Measurements from ENCODE around the gene SLC38A7. TPM values are rescaled to one million over a fixed set of nuclear protein-coding genes. Genes with fewer than 3 reads are reported as not detected.
"Not testable (repeated sequence)": the region's sequence is repeated elsewhere in the genome, so short reads cannot be mapped to it uniquely, and the experiment has no call there.

SLC38A7 gene
- total RNA-seq, 1 donor from 2014 or later = 15.6 TPM

DNA sequence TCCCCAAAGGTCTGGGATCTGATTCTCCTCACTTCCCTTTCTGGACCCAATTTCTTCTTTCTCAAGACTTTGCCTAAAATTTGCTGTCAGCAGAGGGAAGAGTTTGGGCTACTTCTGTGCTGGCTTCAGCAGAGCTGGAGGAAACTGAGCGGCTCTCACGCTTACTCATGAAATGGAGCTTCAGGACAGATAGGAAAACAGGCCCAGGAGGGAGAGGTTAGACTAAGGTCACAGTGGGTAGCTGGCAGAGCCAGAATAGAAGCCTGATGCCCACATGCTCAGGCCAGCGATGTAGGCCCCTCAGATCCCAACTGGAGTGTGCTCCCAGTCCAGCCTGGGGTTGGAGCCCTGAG is 593 bp downstream of the SLC38A7 start:
- intact Hi-C loops (cut with DNase I) = no loop called here
- DNase-seq (ENCODE audit: low spot score) (no peak), ATAC-seq (peak; percentile 52)

DNA sequence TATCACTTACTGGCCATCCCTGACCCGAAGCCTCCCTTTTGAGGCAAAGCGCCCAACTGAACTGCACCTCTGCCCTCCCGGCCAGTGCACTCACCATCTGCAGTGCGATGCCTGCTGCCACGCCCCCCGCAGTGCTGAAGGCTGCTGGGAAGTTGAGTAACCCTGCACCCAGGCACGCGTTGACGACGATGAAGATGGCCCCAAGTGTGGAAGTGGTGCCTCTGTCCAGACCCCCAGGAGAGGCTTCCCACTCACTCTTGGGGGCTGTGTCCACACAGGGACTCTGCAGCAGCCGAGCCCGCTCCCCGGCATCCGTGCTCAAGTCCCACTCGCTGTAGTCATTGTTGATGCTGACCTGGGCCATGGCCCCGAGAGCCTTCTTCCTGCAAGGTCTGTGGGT is 4.8 kb downstream of the SLC38A7 start:
- intact Hi-C loops (cut with DNase I) = no loop called here
- no peak for DNase-seq (ENCODE audit: low spot score)
- no peak for ATAC-seq

DNA sequence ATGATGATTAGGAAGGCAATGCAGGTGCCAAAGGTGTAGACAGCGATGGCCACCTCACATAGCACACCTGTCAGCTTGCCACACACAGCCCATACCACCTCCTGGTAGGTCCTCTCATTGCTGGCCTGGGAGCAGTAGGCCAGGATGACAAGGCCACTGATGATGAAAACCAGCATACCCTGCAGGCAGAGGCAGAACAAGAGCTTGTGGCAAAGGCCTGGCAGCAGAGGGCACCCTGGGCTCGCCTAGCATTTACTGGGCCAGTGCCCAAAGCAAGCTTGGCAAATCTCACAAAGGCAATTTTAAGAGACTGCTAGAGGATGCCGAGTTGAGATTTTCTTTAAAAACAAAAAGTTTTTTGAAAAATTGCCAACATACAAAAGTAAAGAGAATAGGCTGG is 5.9 kb downstream of the SLC38A7 start:
- DNase-seq (ENCODE audit: low spot score) (no peak), ATAC-seq (no peak)
- intact Hi-C loops (cut with DNase I) = no loop called here

DNA sequence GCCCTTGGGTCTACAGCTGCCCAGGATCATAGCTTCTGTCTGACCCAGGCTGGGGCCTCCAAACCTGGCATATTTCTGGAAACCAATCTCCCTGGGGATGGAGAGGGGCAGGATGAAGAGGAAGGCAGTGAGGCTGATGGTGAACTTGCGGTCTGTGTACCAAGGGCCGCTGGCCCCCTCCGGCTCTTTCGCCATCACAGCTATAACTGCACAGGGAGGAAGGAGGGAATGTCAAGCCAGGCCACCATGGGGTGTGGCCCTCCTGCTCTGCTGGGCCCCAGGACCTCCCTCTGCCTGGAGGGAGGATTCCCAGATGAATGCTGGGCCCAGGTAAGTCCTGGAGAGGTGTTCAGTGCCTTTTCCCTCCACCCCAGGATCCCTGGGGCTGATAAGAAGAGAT is 6.3 kb downstream of the SLC38A7 start:
- no peak for ATAC-seq
- DNase-seq (ENCODE audit: low spot score) = no peak
- intact Hi-C loops (cut with DNase I) = no loop called here

DNA sequence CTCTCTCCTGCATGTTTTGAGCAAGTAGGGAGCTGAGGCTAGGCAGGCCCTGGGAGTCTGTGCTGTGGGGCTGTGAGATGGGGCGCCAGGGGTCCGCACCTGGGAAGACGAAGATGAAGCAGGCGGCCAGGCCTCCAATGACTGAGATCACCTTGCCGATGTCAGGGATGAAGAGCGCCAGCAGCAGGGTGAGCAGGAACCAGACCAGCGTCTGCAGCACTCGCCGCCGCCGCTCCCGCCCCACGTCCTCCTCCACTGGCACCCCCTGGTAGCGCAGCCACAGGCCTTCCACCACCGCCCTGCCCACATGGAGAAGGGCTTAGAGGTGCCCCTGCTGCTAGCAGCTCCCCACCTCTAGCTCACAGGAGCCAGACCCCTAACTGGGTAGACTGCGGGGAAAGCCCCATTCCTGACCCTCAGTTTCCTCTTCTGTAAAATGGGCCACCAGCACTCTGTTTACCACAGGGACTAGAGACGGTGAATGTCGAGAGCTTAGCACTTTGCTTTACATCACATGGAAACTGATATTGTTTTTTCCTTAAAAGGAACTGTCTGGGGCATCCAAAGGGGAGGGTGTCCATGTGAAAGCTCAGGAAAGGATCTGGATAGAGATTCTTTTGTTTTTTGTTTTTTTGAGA is 13.5 kb downstream of the SLC38A7 start:
- intact Hi-C loops (cut with DNase I) = no loop called here
- ATAC-seq (no peak), DNase-seq (ENCODE audit: low spot score) (no peak)

DNA sequence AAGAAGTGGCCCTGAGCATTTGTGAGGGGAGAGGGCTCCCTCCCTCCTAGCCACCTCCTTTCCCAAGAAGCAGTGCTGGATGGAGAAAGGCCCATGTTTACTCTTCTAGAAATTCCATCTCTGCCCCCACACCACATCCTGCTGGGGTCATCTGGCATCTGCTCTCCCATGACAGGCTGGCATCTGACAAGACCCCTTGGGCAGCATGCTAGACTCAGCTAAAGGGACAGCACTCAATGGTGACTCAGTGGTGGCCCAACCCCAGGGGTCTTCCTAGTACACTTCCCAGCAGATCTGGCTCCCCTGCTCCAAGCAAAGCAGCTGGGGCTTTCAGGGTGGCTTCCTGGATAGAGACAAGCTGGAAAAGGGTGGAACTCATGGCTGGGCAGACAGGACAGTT is 14.4 kb downstream of the SLC38A7 start:
- no peak for ATAC-seq
- intact Hi-C loops (cut with DNase I) = no loop called here
- DNase-seq (ENCODE audit: low spot score) = no peak

DNA sequence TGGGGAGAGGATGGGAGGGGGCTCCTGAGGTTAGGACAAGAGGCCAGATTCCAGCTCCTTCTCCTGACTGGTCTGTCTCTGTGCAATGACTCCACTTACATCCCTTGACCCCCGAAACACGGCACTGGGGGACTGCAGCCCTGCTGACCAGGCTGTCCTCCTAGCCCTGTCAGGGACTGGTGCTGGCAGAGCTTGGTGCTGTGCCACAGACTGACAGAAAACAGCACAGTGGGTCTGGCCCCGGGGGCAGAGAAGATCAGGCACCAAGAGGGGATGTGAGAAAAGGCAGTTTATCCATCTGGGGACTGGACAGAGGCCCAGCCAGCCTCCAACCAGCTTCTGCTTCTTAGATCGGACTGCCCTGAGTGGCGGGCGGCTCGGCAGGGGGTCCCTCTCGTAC is 19.4 kb downstream of the SLC38A7 start:
- no peak for ATAC-seq
- intact Hi-C loops (cut with DNase I) = no loop called here

DNA sequence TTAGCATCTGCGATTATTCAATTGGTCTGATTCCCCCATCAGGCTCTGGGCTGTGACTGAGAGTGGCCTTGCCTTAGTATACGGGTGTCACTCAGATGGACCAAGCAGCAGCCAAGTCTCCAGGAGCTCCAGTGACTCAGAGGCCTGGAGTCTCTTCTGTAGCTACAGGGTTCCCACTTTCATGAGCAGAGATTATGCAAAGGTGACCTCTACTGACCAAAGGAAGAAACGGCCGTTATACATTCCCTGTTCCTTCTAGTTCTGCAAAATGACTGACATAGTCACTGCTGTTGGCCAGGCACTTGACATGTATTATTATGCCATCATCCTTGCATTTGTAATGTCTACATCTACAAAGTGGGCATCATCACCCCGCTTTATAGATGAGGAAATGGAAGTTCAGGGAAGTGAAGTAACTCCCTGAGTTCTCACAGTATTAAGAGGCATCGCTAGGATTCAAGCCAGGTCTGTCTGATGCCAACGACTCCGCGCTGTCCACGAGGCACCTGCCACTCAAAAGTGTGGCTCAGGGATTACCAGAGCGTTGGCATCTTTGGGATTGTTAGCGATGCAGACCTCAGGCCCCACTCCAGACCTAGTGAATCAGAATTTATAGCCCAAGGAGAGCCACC is 23.3 kb downstream of the SLC38A7 start:
- intact Hi-C loops (cut with DNase I) = no loop called here
- no peak for DNase-seq (ENCODE audit: low spot score)
- ATAC-seq = peak; percentile 87

More for the DNA sequence above, 19.4 kb downstream of the SLC38A7 start:
- no peak for DNase-seq (ENCODE audit: low spot score)

DNA sequence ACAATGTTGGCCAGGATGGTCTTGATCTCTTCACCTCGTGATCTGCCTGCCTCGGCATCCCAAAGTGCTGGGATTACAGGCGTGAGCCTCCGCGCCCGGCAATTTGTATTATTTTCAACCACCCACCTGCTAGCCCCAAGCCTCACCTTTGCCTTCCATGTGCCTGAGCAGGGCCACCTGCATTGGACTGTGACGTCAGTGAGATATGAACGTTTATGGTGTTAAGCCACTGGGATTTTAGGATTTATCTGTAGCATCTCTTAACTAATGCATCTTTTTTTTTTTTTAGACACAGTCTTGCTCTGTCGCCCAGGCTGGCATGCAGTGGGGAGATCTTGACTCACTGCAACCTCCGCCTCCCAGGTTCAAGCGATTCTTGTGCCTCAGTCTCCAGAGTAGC is 24.7 kb downstream of the SLC38A7 start:
- DNase-seq (ENCODE audit: low spot score); intact Hi-C loops (cut with DNase I); ATAC-seq: not testable (repeated sequence)

DNA sequence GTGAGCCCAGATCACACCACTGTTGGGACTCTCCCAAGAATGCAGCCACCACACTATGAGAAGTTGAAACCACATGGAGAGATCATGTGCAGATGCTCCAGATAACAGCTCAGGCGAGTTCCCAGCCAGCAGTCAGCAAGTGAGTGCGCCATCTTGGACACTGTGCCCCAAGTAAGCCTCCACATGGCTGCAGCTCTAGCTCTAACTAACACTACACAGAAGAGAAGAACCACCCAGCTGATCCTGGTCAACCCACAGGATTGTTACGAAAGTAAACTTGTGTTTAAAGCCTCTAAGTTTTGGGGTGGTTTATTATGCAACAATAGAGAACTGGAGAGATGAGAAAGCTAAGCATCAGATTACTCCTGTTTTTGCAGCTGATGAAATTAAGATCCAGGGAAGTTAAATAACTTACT is 25.8 kb downstream of the SLC38A7 start:
- ATAC-seq = no peak
- no peak for DNase-seq (ENCODE audit: low spot score)
- intact Hi-C loops (cut with DNase I) = no loop called here

DNA sequence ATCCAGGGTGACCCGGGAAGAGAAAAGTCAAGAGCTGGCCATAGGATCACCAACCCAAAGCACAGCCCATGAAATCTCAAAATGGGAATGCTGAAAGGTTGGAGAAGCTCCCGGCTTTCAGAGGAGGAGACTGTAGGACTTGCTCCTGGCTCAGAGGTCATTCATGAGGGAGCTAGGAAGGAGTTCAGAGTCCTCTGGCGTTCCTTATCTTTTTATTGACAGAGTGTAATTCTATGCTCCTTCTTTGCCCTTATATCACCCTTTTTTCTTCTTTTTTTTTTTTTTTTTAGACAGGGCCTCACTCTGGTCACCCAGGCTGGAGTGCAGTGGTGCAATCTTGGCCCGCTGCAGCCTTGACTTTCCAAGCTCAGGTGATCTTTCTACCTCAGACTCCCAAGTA is 27.7 kb downstream of the SLC38A7 start:
- intact Hi-C loops (cut with DNase I) = no loop called here
- no peak for DNase-seq (ENCODE audit: low spot score)
- no peak for ATAC-seq

DNA sequence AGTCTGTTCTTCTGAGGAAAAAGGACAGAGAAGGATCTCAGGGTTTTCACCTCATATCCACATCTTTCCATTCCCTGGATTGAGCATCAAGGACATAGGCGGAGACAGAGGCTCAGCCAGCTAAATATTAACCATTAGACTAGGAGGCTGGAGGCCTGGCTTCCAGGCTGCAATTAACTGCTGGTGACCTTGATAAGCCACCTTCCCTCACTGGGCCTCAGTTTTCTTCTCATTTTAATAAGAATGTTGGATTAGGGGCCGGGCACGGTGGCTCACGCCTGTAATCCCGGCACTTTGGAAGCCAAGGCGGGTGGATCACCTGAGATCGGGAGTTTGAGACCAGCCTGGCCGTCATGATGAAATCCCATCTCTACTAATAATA is 29.4 kb downstream of the SLC38A7 start:
- ATAC-seq = no peak
- intact Hi-C loops (cut with DNase I) = no loop called here
- DNase-seq (ENCODE audit: low spot score) = no peak

DNA sequence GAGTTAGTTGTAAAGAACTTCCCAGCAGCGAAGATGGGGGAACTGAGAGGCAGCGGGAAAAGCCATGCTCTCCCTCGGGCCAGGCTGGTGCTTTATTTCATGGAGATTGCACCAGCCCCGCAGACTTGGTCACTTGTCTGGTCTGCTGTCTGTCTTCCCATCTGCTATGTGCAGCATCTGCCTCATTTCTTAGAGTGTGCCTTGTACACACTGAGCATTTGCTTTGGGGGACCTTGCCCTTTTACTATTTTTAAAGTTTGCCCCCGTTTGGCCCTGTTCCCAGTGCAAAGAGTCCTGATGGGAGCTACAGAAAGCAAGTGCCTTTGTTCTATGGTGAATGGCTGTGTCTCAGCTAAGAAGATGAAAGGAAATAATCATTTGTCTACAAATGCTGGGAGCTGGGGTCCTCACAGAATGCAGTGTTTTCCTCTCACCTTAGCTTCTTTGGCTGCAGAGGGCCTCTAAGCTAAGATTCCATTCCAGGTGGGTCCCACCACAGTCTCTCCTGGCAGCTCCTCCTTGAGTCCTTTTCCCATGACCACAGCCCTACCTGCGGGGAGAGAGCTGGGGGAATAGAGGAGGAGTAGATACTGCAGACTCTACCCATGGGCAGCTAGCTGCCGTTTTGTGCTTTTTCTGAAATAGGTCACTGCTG is 29.9 kb downstream of the SLC38A7 start:
- ATAC-seq = no peak
- DNase-seq (ENCODE audit: low spot score) = no peak
- intact Hi-C loops (cut with DNase I) = no loop called here

DNA sequence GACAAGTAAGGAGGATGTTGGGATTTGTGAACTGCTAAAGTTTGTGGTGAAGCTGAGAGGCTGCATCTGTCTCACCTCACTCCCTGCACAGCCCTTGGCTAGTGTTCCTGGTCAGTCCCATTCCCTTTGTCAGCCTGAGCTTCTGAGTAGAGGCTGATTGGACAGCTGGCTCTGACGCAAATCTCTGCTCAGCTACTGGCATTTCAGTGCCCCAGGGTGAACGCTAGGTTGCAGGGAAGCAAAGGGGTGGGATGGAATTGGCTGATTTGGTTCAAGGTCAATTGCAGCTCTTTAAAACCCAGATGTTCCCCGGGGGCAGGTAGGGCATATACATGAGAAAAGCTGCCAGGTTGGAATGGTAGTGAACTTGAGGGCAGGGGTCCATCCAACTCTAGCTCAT is 31.8 kb downstream of the SLC38A7 start:
- no peak for DNase-seq (ENCODE audit: low spot score)
- intact Hi-C loops (cut with DNase I) = no loop called here
- no peak for ATAC-seq

DNA sequence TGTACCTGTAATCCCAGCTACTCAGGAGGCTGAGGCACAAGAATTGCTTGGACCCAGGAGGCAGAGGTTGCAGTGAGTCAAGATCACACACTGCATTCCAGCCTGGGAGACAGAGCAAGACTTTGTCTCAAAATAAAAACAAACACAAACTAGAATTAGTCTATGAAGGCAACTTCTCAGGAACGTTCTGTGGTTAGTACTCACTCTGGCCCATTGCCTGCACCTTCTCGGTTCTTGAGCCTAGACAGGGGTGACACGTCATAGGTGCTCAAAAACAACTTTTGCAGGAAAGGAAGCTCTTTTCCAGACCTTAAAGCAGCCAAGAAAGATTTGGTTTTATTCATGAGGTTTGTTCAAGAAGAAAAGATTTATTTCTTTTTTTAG is 32.6 kb downstream of the SLC38A7 start:
- DNase-seq (ENCODE audit: low spot score) (no peak), ATAC-seq (no peak)
- intact Hi-C loops (cut with DNase I) = no loop called here

DNA sequence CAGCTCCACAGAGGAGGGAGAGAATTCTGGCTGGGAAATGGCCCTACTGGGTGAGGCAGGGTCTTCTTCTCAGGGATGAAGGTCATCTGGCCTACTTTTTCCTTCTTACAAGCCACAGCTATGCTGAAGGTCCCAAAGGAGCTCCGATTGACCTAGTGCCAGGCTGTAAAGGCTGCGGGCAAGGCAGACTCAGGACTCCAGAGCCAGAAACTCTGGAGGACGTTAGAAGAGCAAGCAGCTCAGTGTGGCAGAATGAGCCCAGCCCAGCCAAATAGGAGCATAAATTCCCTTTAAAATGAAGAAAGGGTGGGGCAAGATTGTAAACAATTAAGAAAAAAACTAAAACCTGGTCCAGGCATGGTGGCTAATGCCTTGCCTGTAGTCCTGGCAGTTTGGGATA is 34.9 kb downstream of the SLC38A7 start:
- ATAC-seq (no peak), DNase-seq (ENCODE audit: low spot score) (no peak)
- intact Hi-C loops (cut with DNase I) = no loop called here

DNA sequence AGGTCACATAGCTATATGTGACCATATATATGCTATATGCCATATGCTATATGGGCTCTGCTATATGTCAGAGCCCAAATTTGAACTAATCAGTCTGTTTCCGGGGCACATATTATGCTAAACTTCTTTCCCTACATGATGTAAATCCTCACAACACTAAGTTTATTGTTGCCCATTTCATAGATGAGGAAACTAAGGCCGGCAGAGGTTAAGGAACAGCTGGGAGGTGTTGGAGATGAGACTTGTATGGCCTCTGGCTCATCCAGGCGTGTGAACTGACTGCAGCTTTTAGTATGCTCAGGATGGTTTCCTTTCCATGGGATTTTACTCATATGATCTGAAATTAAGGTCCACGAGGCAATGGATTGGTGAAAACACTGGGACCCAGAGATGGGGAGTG is 37.5 kb downstream of the SLC38A7 start:
- DNase-seq (ENCODE audit: low spot score) = no peak
- intact Hi-C loops (cut with DNase I) = no loop called here
- ATAC-seq = no peak

DNA sequence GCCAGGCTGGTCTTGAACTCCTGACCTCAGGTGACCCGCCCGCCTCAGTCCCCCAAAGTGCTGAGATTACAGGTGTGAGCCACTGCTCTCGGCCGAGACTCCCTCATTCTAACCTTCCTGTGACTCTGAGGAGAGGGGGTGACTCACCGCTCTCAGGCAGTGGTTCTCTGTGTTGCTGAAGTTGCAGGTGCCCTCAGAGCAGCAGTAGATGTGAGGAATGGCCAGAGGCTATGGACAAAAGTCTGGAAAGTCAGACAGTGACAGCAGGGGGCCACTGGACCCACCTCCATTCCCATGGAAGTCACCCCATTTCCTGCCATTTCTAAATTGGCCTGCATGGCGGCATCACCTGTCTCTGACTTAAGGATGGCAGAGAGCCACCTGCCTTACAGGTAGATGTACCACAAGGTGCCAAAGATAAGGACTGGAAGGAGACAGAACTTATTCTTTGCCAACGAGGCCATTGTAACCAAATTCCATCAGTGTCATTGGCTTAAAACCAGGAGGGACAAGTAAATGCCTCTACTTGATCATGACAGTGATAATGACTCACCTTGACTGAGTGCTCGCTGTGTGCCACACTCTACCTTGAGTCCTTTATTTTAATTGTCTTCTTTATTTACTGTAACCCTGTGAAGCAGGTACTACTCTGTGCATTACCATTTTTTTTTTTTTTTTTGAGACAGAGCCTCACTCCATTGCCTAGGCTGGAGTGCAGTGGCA is 39.6 kb downstream of the SLC38A7 start:
- DNase-seq (ENCODE audit: low spot score) = no peak
- no peak for ATAC-seq
- intact Hi-C loops (cut with DNase I) = no loop called here

DNA sequence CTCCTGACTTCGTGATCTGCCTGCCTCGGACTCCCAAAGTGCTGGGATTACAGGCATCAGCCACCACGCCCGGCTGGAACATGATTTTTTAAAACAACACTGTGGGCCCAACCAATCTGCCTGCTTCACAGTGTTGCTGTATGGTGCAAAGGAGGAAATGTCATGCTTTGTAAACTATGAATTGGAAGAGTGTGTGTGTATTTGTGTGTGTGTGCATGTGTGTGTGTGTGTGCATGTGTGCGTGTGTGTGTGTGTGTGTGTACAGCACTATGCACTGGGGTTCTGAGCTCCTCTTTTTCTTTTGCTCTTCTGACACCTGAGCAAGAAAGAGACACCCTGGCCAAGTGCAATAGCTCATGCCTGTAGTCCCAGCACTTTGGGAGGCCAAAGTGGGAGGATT is 40.5 kb downstream of the SLC38A7 start:
- intact Hi-C loops (cut with DNase I) = no loop called here
- ATAC-seq (no peak), DNase-seq (ENCODE audit: low spot score) (no peak)

DNA sequence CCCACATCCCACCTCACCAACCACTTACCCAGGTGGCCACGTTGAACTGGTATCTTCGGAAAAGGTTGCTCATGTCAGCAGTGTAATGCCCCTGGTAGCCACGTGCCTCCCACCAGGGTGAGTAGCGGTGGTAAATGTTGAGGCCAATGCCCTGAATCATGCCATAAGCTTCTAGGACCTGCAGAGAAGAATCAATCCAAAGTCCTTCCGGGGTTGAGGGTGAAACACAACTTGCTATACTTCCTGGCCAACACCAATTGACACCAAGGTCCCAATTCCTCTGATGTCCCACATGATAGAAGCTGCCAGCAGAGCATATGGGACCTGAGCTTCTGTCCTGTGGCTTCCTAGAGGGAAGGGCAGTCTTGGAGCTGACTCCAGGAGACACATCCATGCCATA is 43.6 kb downstream of the SLC38A7 start:
- DNase-seq (ENCODE audit: low spot score) = no peak
- intact Hi-C loops (cut with DNase I) = no loop called here
- no peak for ATAC-seq
